ENCODE results near the gene PSME3IP1. TPM values are rescaled to one million over a fixed set of nuclear protein-coding genes. Genes with fewer than 3 reads are reported as not detected.

Gene PSME3IP1
- total and polyA plus RNA-seq, 2 of the 8 experiments (the other 6 are each of a cell fraction or from before 2014, with no cell fraction given): 95.1 to 98.3 TPM

GRCh38 chr16:57192720-57193486 lies 7.1 kb upstream of the PSME3IP1 start:
- Histone ChIP-seq H4K5ac (ENCODE audit: insufficient read length, low read depth, low read length) (no peak overlapping the region), H2BK12ac (ENCODE audit: low read depth, low read length) (no peak overlapping the region), H4K20me1 (replicated peaks in 1 of 2; ENCODE audit: control insufficient read depth in 1 of 2, insufficient read depth in 2 of 2, low read length in 2 of 2) (no peaks in the 10 kb centered on the region), H2BK5ac (ENCODE audit: low read depth, low read length) (no peak overlapping the region), H3K4me1 (replicated peaks in 1 of 4; ENCODE audit: control insufficient read depth in 3 of 4, insufficient read depth in 4 of 4, low read length in 3 of 4) (peaks cover 0 to under 1% (median 0%) of the 10 kb centered on the region in 4 experiments; a peak in 2 of 7 replicates), H2BK120ac (replicated peaks; ENCODE audit: low read depth, low read length) (no peak overlapping the region), H3K9me3 (ENCODE audit: insufficient read depth in 2 of 2, low read depth in 1 of 2, low read length in 1 of 2) (no peaks in the 10 kb centered on the region), H4K8ac (ENCODE audit: extremely low read depth, insufficient read depth, low read length) (no peak overlapping the region; the same call in 1 of the 2 replicates), H3K9ac (replicated peaks in 1 of 4; ENCODE audit: extremely low read depth in 1 of 4, low read depth in 3 of 4, low read length in 3 of 4) (no peak overlapping the region), H2BK15ac (ENCODE audit: low read length) (no peak overlapping the region), H3K4me2 (ENCODE audit: insufficient read depth in 1 of 2, low read depth in 2 of 2, low read length in 2 of 2) (no peak overlapping the region), H3K14ac (ENCODE audit: insufficient read length) (no peak overlapping the region), H3K27me3 (replicated peaks in 1 of 4; ENCODE audit: control insufficient read depth in 3 of 4, extremely low read depth in 1 of 4, insufficient read depth in 3 of 4, low read length in 3 of 4) (no peaks in the 10 kb centered on the region), H3K4ac (replicated peaks; ENCODE audit: insufficient read length, low read depth, low read length) (no peak overlapping the region), H3K36me3 (ENCODE audit: control insufficient read depth in 2 of 4, insufficient read depth in 4 of 4, low read length in 3 of 4) (no peaks in the 10 kb centered on the region), H2AFZ (ENCODE audit: low read length) (no peak overlapping the region), H3K79me2 (ENCODE audit: control insufficient read depth in 1 of 2, insufficient read depth in 2 of 2, low read length in 2 of 2) (peaks cover 2 to 86% of the 10 kb centered on the region in 2 experiments), H2BK20ac (ENCODE audit: low read length) (no peak overlapping the region), H3K56ac (replicated peaks; ENCODE audit: insufficient read length, low read depth, low read length) (no peak overlapping the region), H3K4me3 (ENCODE audit: extremely low read depth in 1 of 4, insufficient read depth in 2 of 4, low read depth in 3 of 4, low read length in 4 of 4) (no peak overlapping the region), H4K91ac (replicated peaks; ENCODE audit: insufficient read length, low read length) (no peak overlapping the region), H3K79me1 (ENCODE audit: low read depth, low read length) (no peaks in the 10 kb centered on the region; the same call in none of the 2 replicates), H3K23ac (ENCODE audit: insufficient read length) (no peak overlapping the region), H3K27ac (ENCODE audit: low read depth, low read length) (no peak overlapping the region), H3K18ac (ENCODE audit: extremely low read depth, low read length) (no peak overlapping the region), H2AK5ac (ENCODE audit: low read depth, low read length) (no peak overlapping the region), H3K23me2 (ENCODE audit: low read depth, low read length) (no peaks in the 10 kb centered on the region)
- no peak for TF ChIP-seq SIX5 (IDR thresholded peaks at IDR 0.05; ENCODE audit: low read depth, low read length)
- no peak for FAIRE-seq
- ChIA-PET CTCF (ENCODE audit: partially characterized antibody) (interaction anchor here (0.7 to 1.8 kb wide), 3 partner anchors 11 to 44 kb away, joined by 3 to 5 read pairs (median 3); no protein-coding TSS in a partner anchor), POLR2A (ENCODE audit: partially characterized antibody) (no interaction called here)
- no peak for DNase-seq (ENCODE audit: low read depth in 1 of 2, low spot score in 2 of 2)
- 94% methylated on average over 6 of the region's 7 CpGs; no CpG with 5 or more reads in 1 of the 2 experiments for WGBS, 2 experiments (ENCODE audit: extremely low coverage in 1 of 2, insufficient coverage in 1 of 2, insufficient read length in 1 of 2, insufficient replicate concordance in 2 of 2, low coverage in 1 of 2, low lambda C conversion rate in 2 of 2, missing lambda C conversion rate in 1 of 2)
